Neuronal stem cell (in vitro differentiated cells): ENCODE results near the gene TRIM54.
"Not testable (repeated sequence)": the region's sequence is repeated elsewhere in the genome, so short reads cannot be mapped to it uniquely, and the experiment has no call there.

Source experiments
- DNase-seq: peaks from one replicate; pipeline ENCODE4 v3.0.0-alpha.2; 2013; ENCODE audit warnings: low spot score
- H2AFZ ChIP-seq: one replicate; pipeline ENCODE4 v1.6.1; 2013; ENCODE audit warnings: mild to moderate bottlenecking, low read length, inconsistent platforms
- H2AK5ac ChIP-seq: 2 replicates; pipeline ENCODE4 v1.6.1; 2013; ENCODE audit warnings: low read depth, mild to moderate bottlenecking, inconsistent platforms, low read length, moderate library complexity, mixed read lengths
- H2BK120ac ChIP-seq: 2 replicates; pipeline ENCODE4 v1.6.1; 2013; ENCODE audit warnings: low read depth, mild to moderate bottlenecking, inconsistent platforms, low read length, moderate library complexity, mixed read lengths
- H2BK12ac ChIP-seq: one replicate; pipeline ENCODE4 v1.6.1; 2013; ENCODE audit warnings: low read length, inconsistent platforms
- H2BK15ac ChIP-seq: 2 replicates; pipeline ENCODE4 v1.6.1; 2013; ENCODE audit warnings: mild to moderate bottlenecking, low read length, inconsistent platforms, mixed read lengths
- H2BK5ac ChIP-seq: one replicate; pipeline ENCODE4 v1.6.1; 2013; ENCODE audit warnings: inconsistent platforms, mild to moderate bottlenecking, low read length, moderate library complexity
- H3K14ac ChIP-seq: one replicate; pipeline ENCODE4 v1.6.1; 2013; ENCODE audit warnings: low read length, inconsistent platforms
- H3K18ac ChIP-seq: 2 replicates; pipeline ENCODE4 v1.6.1; 2013; ENCODE audit warnings: low read length, inconsistent platforms
- H3K23ac ChIP-seq: 2 replicates; pipeline ENCODE4 v1.6.1; 2013; ENCODE audit warnings: low read depth, mild to moderate bottlenecking, mixed read lengths, low read length, inconsistent platforms; ENCODE audit not compliant: poor library complexity
- H3K27ac ChIP-seq: replicated peaks from 3 replicates; pipeline ENCODE4 v1.5.1; 2013; ENCODE audit warnings: low read length, inconsistent platforms
- H3K27me3 ChIP-seq, 3 experiments: 2 replicates each; pipeline ENCODE4 v1.6.1; 2013; ENCODE audit warnings: low read length in 3 of 3, mild to moderate bottlenecking in 2 of 3, inconsistent platforms in 1 of 3, low read depth in 1 of 3, mixed read lengths in 1 of 3, moderate library complexity in 1 of 3; ENCODE audit not compliant: control insufficient read depth in 3 of 3, insufficient read depth in 3 of 3
- H3K36me3 ChIP-seq, 2 donors: replicated peaks in 1 of 2; 2 replicates each; pipeline ENCODE4 v1.6.1; 2013; ENCODE audit warnings: low read length in 2 of 2; ENCODE audit not compliant: control insufficient read depth in 2 of 2, insufficient read depth in 2 of 2
- H3K4ac ChIP-seq: 2 replicates; pipeline ENCODE4 v1.6.1; 2013; ENCODE audit warnings: inconsistent platforms, mild to moderate bottlenecking, low read length, moderate library complexity
- H3K4me1 ChIP-seq, 2 donors: 1 replicate in 1 of 2; 2 replicates in 1 of 2; pipeline ENCODE4 v1.6.1; 2013; ENCODE audit warnings: low read length in 2 of 2, low read depth in 1 of 2; ENCODE audit not compliant: control insufficient read depth in 2 of 2, insufficient read depth in 1 of 2
- H3K4me2 ChIP-seq: one replicate; pipeline ENCODE4 v1.6.1; 2013; ENCODE audit warnings: mild to moderate bottlenecking, low read length, inconsistent platforms; ENCODE audit not compliant: insufficient read depth, poor library complexity, severe bottlenecking
- H3K4me3 ChIP-seq, 2 donors: 2 replicates each; pipeline ENCODE4 v1.5.1; 2013; ENCODE audit warnings: low read length in 2 of 2, mild to moderate bottlenecking in 2 of 2, inconsistent platforms in 1 of 2, moderate library complexity in 1 of 2
- H3K79me1 ChIP-seq: one replicate; pipeline ENCODE4 v1.6.1; 2013; ENCODE audit warnings: low read depth, mild to moderate bottlenecking, inconsistent platforms, low read length, moderate library complexity
- H3K9ac ChIP-seq: one replicate; pipeline ENCODE4 v1.6.1; 2013; ENCODE audit warnings: mild to moderate bottlenecking, low read depth, low read length, inconsistent platforms; ENCODE audit not compliant: poor library complexity
- H3K9me3 ChIP-seq, 2 donors: replicated peaks in 1 of 2; 2 replicates each; pipeline versions ENCODE3 to v1.6.1; 2013; ENCODE audit warnings: low read length in 2 of 2, mild to moderate bottlenecking in 2 of 2, inconsistent platforms in 1 of 2, low read depth in 1 of 2, mixed read lengths in 1 of 2, moderate library complexity in 1 of 2; ENCODE audit not compliant: control insufficient read depth in 2 of 2, insufficient read depth in 1 of 2
- H4K8ac ChIP-seq: one replicate; pipeline ENCODE4 v1.6.1; 2013; ENCODE audit warnings: low read depth, mild to moderate bottlenecking, inconsistent platforms, low read length, moderate library complexity
- H4K91ac ChIP-seq: one replicate; pipeline ENCODE4 v1.6.1; 2013; ENCODE audit warnings: low read length, low read depth, mild to moderate bottlenecking, inconsistent platforms; ENCODE audit not compliant: poor library complexity
- WGBS, 2 donors: extraction: QIAGEN DNeasy Blood & Tissue Kit; methylation state at CpG; one replicate each; pipeline ENCODE4 v1.1.7; 2013; ENCODE audit warnings: missing lambda C conversion rate in 2 of 2, mixed read lengths in 1 of 2; ENCODE audit not compliant: insufficient read length in 2 of 2, insufficient replicate concordance in 1 of 2; ENCODE audit errors: extremely low coverage in 2 of 2; 5-methylcytosine and 5-hydroxymethylcytosine counted together

TRIM54 gene

DNA sequence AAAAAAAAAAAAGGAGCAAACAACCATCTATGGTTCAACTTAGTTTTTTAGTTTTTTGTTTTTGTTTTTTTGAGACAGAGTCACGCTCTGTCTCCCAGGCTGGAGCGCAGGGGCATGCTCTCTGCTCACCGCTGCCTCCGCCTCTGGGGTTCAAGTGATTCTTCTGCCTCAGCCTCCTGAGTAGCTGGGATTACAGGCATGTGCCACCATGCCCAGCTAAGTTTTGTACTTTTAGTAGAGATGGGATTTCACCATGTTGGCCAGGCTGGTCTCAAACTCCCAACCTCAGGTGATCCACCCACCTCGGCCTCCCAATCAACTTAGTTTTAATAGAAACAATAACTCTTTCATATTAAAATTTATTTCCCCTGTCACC, 71.1 kb downstream of the TRIM54 start:
- DNase-seq, H3K4me2 ChIP-seq, H3K9me3 ChIP-seq, H3K79me1 ChIP-seq, H4K8ac ChIP-seq, H3K23ac ChIP-seq, H3K4me1 ChIP-seq, H3K4me3 ChIP-seq, H3K18ac ChIP-seq, H3K27me3 ChIP-seq, H3K14ac ChIP-seq, H3K4ac ChIP-seq, H3K9ac ChIP-seq, H2AK5ac ChIP-seq, H2BK15ac ChIP-seq, H2AFZ ChIP-seq, H2BK5ac ChIP-seq, H3K27ac ChIP-seq, H2BK12ac ChIP-seq, H4K91ac ChIP-seq, H2BK120ac ChIP-seq: not testable (repeated sequence)
- peaks cover 2 to 25% of the 10 kb centered on the region in 2 donors for H3K36me3 ChIP-seq
- no CpG with 5 or more reads among the region's 5 CpGs for WGBS, 2 donors

- no peak for DNase-seq
- Histone ChIP-seq H3K14ac (no peak overlapping the region), H3K9ac (no peak overlapping the region), H4K91ac (no peak overlapping the region), H2AFZ (no peak overlapping the region), H3K79me1 (peaks cover 7% of the 10 kb centered on the region), H3K9me3 (peaks cover 0 to 7% of the 10 kb centered on the region in 2 donors), H3K23ac (no peak overlapping the region), H3K4me1 (peaks cover 0 to 3% of the 10 kb centered on the region in 2 donors), H4K8ac (no peak overlapping the region), H2BK12ac (no peak overlapping the region), H3K18ac (no peak overlapping the region), H3K27ac (no peak overlapping the region), H2BK15ac (no peak overlapping the region), H2BK5ac (no peak overlapping the region), H2BK120ac (no peak overlapping the region), H3K36me3 (peaks cover 2 to 26% of the 10 kb centered on the region in 2 donors), H2AK5ac (no peak overlapping the region), H3K4ac (no peak overlapping the region), H3K4me2 (no peak overlapping the region), H3K27me3 (no peaks in the 10 kb centered on the region), H3K4me3 (no peak overlapping the region)
- WGBS, 2 donors: no CpG with 5 or more reads among the region's 7 CpGs
Measured at GRCh38 chr2:27353762-27354596, 71.8 kb downstream of the TRIM54 start.

GRCh38 chr2:27354597-27354927, 72.3 kb downstream of the TRIM54 start:
- Histone ChIP-seq H3K14ac (no peak overlapping the region), H3K9me3 (peaks cover 0 to 7% of the 10 kb centered on the region in 2 donors), H3K4ac (no peak overlapping the region), H2BK5ac (no peak overlapping the region), H2AK5ac (no peak overlapping the region), H4K8ac (no peak overlapping the region), H3K4me1 (peaks cover 0 to 3% of the 10 kb centered on the region in 2 donors), H3K27me3 (no peaks in the 10 kb centered on the region), H3K36me3 (peaks cover 2 to 23% of the 10 kb centered on the region in 2 donors), H3K79me1 (peaks cover 7% of the 10 kb centered on the region), H3K27ac (no peak overlapping the region), H3K18ac (no peak overlapping the region), H4K91ac (no peak overlapping the region), H2BK12ac (no peak overlapping the region), H3K23ac (no peak overlapping the region), H3K9ac (no peak overlapping the region), H3K4me3 (no peak overlapping the region), H2BK120ac (no peak overlapping the region), H2AFZ (no peak overlapping the region), H3K4me2 (no peak overlapping the region), H2BK15ac (no peak overlapping the region)
- no peak for DNase-seq
- no CpG with 5 or more reads among the region's 7 CpGs for WGBS, 2 donors

DNA sequence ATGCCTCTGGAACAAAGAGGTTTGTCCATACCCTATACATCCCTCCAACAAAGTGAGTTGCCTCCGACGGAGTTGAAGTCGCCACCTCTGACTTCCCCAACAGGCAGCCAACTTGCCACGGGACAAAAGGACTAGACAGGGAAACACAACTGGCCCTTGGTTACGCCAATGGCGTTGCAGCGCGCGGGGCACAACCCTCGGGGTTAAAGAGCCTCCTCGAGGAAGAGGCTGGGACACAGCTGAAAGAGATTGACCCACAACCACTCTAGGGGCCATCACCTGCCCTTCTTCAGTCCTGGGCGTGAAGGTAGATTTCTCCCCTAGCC, 73.8 kb downstream of the TRIM54 start:
- no peak overlapping the region for H2BK120ac ChIP-seq
- peak overlapping the region; percentile 91 for H3K4me2 ChIP-seq
- H2BK15ac ChIP-seq: no peak overlapping the region
- H3K9me3 ChIP-seq: peaks cover 0 to 7% of the 10 kb centered on the region in 2 donors
- WGBS, 2 donors: no CpG with 5 or more reads among the region's 12 CpGs
- H3K14ac ChIP-seq: peak overlapping the region; percentile 89
- H3K27ac ChIP-seq: peak overlapping the region; percentile 93
- no peak for DNase-seq
- peak overlapping the region; percentile 95 for H3K4ac ChIP-seq
- H2AK5ac ChIP-seq: peak overlapping the region; percentile 4
- peak overlapping the region; percentile 9 for H2BK5ac ChIP-seq
- peak overlapping the region; percentile 29 for H3K23ac ChIP-seq
- peak overlapping the region; percentile 38 for H3K18ac ChIP-seq
- peaks cover 0 to 3% of the 10 kb centered on the region in 2 donors for H3K4me1 ChIP-seq
- H3K4me3 ChIP-seq: peak overlapping the region; percentile 95 to 97
- no peak overlapping the region for H2BK12ac ChIP-seq
- no peak overlapping the region for H4K8ac ChIP-seq
- H4K91ac ChIP-seq: no peak overlapping the region
- no peaks in the 10 kb centered on the region for H3K27me3 ChIP-seq
- peaks cover 0 to 19% of the 10 kb centered on the region in 2 donors for H3K36me3 ChIP-seq
- peak overlapping the region; percentile 96 for H2AFZ ChIP-seq
- peak overlapping the region; percentile 92 for H3K9ac ChIP-seq
- peaks cover 7% of the 10 kb centered on the region for H3K79me1 ChIP-seq
